GM18861 (cell line): Measurements from ENCODE around the gene ACP5.
A peak's percentile ranks its signal among the peaks of the same experiment; 100 is the strongest.
"Not testable (repeated sequence)": the region's sequence is repeated elsewhere in the genome, so short reads cannot be mapped to it uniquely, and the experiment has no call there.

ENCODE experiments used
- ATAC-seq: cut with Tn5 transposase; IDR thresholded peaks from one replicate; pipeline ENCODE4 v1.9.1; 2021; ENCODE audit not compliant: unreplicated experiment

ACP5 gene

GRCh38 chr19:11580116-11580515 lies 2.7 kb upstream of the ACP5 start:
- no peak for ATAC-seq

- no peak for ATAC-seq
These were observed 1.1 kb upstream of the ACP5 start for GRCh38 chr19:11578258-11579142.

- no peak for ATAC-seq
These were observed 1.2 kb downstream of the ACP5 start for GRCh38 chr19:11576227-11576626.

GRCh38 chr19:11574689-11575088 lies 2.8 kb downstream of the ACP5 start:
- ATAC-seq = no peak

GRCh38 chr19:11573763-11574162 lies 3.7 kb downstream of the ACP5 start:
- not testable (repeated sequence) for ATAC-seq

- ATAC-seq = not testable (repeated sequence)
These were observed 4.1 kb downstream of the ACP5 start for GRCh38 chr19:11573354-11573753.

GRCh38 chr19:11570039-11570462 lies 7.4 kb downstream of the ACP5 start:
- no peak for ATAC-seq

- ATAC-seq = no peak
These were observed 11.3 kb downstream of the ACP5 start for GRCh38 chr19:11566164-11566563.

- ATAC-seq = not testable (repeated sequence)
These were observed 11.8 kb downstream of the ACP5 start for GRCh38 chr19:11565649-11565980.

GRCh38 chr19:11564082-11564807 lies 13.2 kb downstream of the ACP5 start:
- not testable (repeated sequence) for ATAC-seq

- ATAC-seq = no peak
These were observed 13.9 kb downstream of the ACP5 start for GRCh38 chr19:11563532-11563931.

GRCh38 chr19:11560404-11561051 lies 16.9 kb downstream of the ACP5 start:
- peak; percentile 52 for ATAC-seq

GRCh38 chr19:11558881-11559828 lies 18.3 kb downstream of the ACP5 start, which contains the start of gene ELOF1:
TSS of gene ELOF1 (minus strand) at chr19:11559230. CDS start at chr19:11554347, 4,883 bp downstream.
- ATAC-seq = peak; percentile 75

- no peak for ATAC-seq
These were observed 20.6 kb downstream of the ACP5 start for GRCh38 chr19:11556634-11557420.

GRCh38 chr19:11555246-11555645 lies 22.2 kb downstream of the ACP5 start:
- no peak for ATAC-seq

GRCh38 chr19:11554160-11554559 lies 23.3 kb downstream of the ACP5 start:
- peak; percentile 33 for ATAC-seq

GRCh38 chr19:11552666-11553372 lies 24.6 kb downstream of the ACP5 start:
- no peak for ATAC-seq

GRCh38 chr19:11551603-11552235 lies 25.7 kb downstream of the ACP5 start:
- ATAC-seq = no peak

- no peak for ATAC-seq
These were observed 27.2 kb downstream of the ACP5 start for GRCh38 chr19:11550265-11550664.
